Urinary bladder (tissue), 4 donors: ENCODE data around the gene INHBA. TPM values are rescaled to one million over a fixed set of nuclear protein-coding genes. Genes with fewer than 3 reads are reported as not detected.

Source experiments
- DNase-seq: peaks from one replicate; pipeline ENCODE4 v3.0.0-alpha.2; 2015; ENCODE audit errors: extremely low spot score
- H3K27ac ChIP-seq: one replicate; pipeline ENCODE4 v1.5.1; 2013; ENCODE audit warnings: low read depth, mild to moderate bottlenecking, moderate library complexity
- H3K36me3 ChIP-seq: one replicate; pipeline ENCODE4 v1.6.1; 2013; ENCODE audit warnings: mild to moderate bottlenecking, moderate library complexity; ENCODE audit not compliant: insufficient read depth
- H3K4me1 ChIP-seq: one replicate; pipeline ENCODE4 v1.6.1; 2013; ENCODE audit warnings: mild to moderate bottlenecking, moderate library complexity; ENCODE audit not compliant: insufficient read depth
- H3K4me3 ChIP-seq: one replicate; pipeline ENCODE4 v1.5.1; 2013; ENCODE audit warnings: low read depth, low read length
- WGBS: extraction: QIAGEN DNeasy Blood & Tissue Kit; methylation state at CpG from one replicate; pipeline ENCODE4 v1.1.7; 2013; 5-methylcytosine and 5-hydroxymethylcytosine counted together
- polyA plus RNA-seq: library from polyadenylated mRNA; stranded (reverse); fragments of 200-250 nt; gene quantifications from one replicate; pipeline ENCODE4 v1.2.3, GENCODE V29; 2013
- total RNA-seq: library from RNA; depleted of rRNA; stranded (reverse); fragments of >200 nt; gene quantifications from one replicate; pipeline ENCODE4 v1.2.3, GENCODE V29; 2014
- donor health status: healthy with polysubstance abuse.
- donor health status: healthy.

Gene INHBA
- total and polyA plus RNA-seq, 2 donors: 1.0 to 12.4 TPM

- WGBS: 28% methylated on average over 3 of the region's 3 CpGs
- H3K36me3 ChIP-seq: no peaks in the 10 kb centered on the region
- no peaks in the 10 kb centered on the region for H3K4me1 ChIP-seq
- H3K27ac ChIP-seq: no peak overlapping the region
- H3K4me3 ChIP-seq: no peak overlapping the region
- DNase-seq: no peak
These were observed 27.8 kb upstream of the INHBA start for GRCh38 chr7:41730668-41731067.

- 97% methylated on average over 1 of the region's 1 CpG for WGBS
These were observed 27.3 kb upstream of the INHBA start for GRCh38 chr7:41730161-41730560.

GRCh38 chr7:41729059-41729458, 26.2 kb upstream of the INHBA start:
- no peak for DNase-seq
- no peak overlapping the region for H3K4me3 ChIP-seq
- no peaks in the 10 kb centered on the region for H3K36me3 ChIP-seq
- H3K4me1 ChIP-seq: no peaks in the 10 kb centered on the region
- WGBS: 94% methylated on average over 4 of the region's 4 CpGs
- no peak overlapping the region for H3K27ac ChIP-seq

More at GRCh38 chr7:41730161-41730560, 27.3 kb upstream of the INHBA start:
- Histone ChIP-seq H3K27ac (no peak overlapping the region), H3K4me3 (no peak overlapping the region), H3K36me3 (no peaks in the 10 kb centered on the region), H3K4me1 (no peaks in the 10 kb centered on the region)
- no peak for DNase-seq

- H3K36me3 ChIP-seq: no peaks in the 10 kb centered on the region
- no peak for DNase-seq
- WGBS: 96% methylated on average over 6 of the region's 6 CpGs
- no peak overlapping the region for H3K4me3 ChIP-seq
- H3K4me1 ChIP-seq: no peaks in the 10 kb centered on the region
- H3K27ac ChIP-seq: no peak overlapping the region
These were observed 22.1 kb upstream of the INHBA start for GRCh38 chr7:41725013-41725412.

- H3K36me3 ChIP-seq: no peaks in the 10 kb centered on the region
- no peak overlapping the region for H3K4me3 ChIP-seq
- H3K27ac ChIP-seq: no peak overlapping the region
- WGBS: 79% methylated on average over 1 of the region's 1 CpG
- DNase-seq: no peak
- no peaks in the 10 kb centered on the region for H3K4me1 ChIP-seq
These were observed 18.0 kb upstream of the INHBA start for GRCh38 chr7:41720886-41721285.

GRCh38 chr7:41720046-41720445, 17.2 kb upstream of the INHBA start:
- Histone ChIP-seq H3K4me3 (no peak overlapping the region), H3K36me3 (no peaks in the 10 kb centered on the region), H3K27ac (no peak overlapping the region), H3K4me1 (no peaks in the 10 kb centered on the region)
- 97% methylated on average over 4 of the region's 4 CpGs for WGBS
- DNase-seq: no peak

GRCh38 chr7:41716691-41717090, 13.8 kb upstream of the INHBA start:
- H3K4me1 ChIP-seq: no peaks in the 10 kb centered on the region
- H3K36me3 ChIP-seq: no peaks in the 10 kb centered on the region
- no peak overlapping the region for H3K27ac ChIP-seq
- no peak overlapping the region for H3K4me3 ChIP-seq
- DNase-seq: no peak
- 76% methylated on average over 11 of the region's 11 CpGs for WGBS

GRCh38 chr7:41715000-41715399, 12.1 kb upstream of the INHBA start:
- 93% methylated on average over 8 of the region's 8 CpGs for WGBS
- Histone ChIP-seq H3K4me3 (no peak overlapping the region), H3K27ac (no peak overlapping the region), H3K4me1 (no peaks in the 10 kb centered on the region), H3K36me3 (no peaks in the 10 kb centered on the region)
- no peak for DNase-seq

GRCh38 chr7:41711283-41712064, 8.6 kb upstream of the INHBA start:
- 52% methylated on average over 10 of the region's 10 CpGs for WGBS
- no peak overlapping the region for H3K4me3 ChIP-seq
- no peak overlapping the region for H3K27ac ChIP-seq
- no peaks in the 10 kb centered on the region for H3K36me3 ChIP-seq
- H3K4me1 ChIP-seq: no peaks in the 10 kb centered on the region
- DNase-seq: no peak

- no peaks in the 10 kb centered on the region for H3K36me3 ChIP-seq
- no peak overlapping the region for H3K27ac ChIP-seq
- WGBS: 86% methylated on average over 2 of the region's 2 CpGs
- H3K4me1 ChIP-seq: no peaks in the 10 kb centered on the region
- DNase-seq: no peak
- no peak overlapping the region for H3K4me3 ChIP-seq
These were observed 7.9 kb upstream of the INHBA start for GRCh38 chr7:41710838-41711237.

GRCh38 chr7:41709621-41710020, 6.7 kb upstream of the INHBA start:
- Histone ChIP-seq H3K4me1 (no peaks in the 10 kb centered on the region), H3K36me3 (no peaks in the 10 kb centered on the region), H3K4me3 (no peak overlapping the region), H3K27ac (no peak overlapping the region)
- no peak for DNase-seq
- 67% methylated on average over 4 of the region's 4 CpGs for WGBS

GRCh38 chr7:41708581-41709358, 5.9 kb upstream of the INHBA start:
- H3K4me1 ChIP-seq: no peaks in the 10 kb centered on the region
- DNase-seq: no peak
- no peak overlapping the region for H3K4me3 ChIP-seq
- 88% methylated on average over 8 of the region's 8 CpGs for WGBS
- no peak overlapping the region for H3K27ac ChIP-seq
- H3K36me3 ChIP-seq: no peaks in the 10 kb centered on the region

- DNase-seq: no peak
- Histone ChIP-seq H3K36me3 (no peaks in the 10 kb centered on the region), H3K27ac (no peak overlapping the region), H3K4me1 (no peaks in the 10 kb centered on the region), H3K4me3 (no peak overlapping the region)
- 90% methylated on average over 18 of the region's 18 CpGs for whole genome bisulfite sequencing
These were observed 3.5 kb upstream of the INHBA start for GRCh38 chr7:41706228-41706930.
